Activated B cell treated with CpG ODN at 0.5 μM for 24 hours (primary cell): ENCODE results near the gene MAJIN. TPM values are rescaled to one million over a fixed set of nuclear protein-coding genes. Genes with fewer than 3 reads are reported as not detected.

Source experiments
- ATAC-seq: fragments of 200-7000 bp; cut with Tn5 transposase; one replicate; pipeline ENCODE4 v1.10.0; 2021; ENCODE audit warnings: low read depth, mild to moderate bottlenecking, moderate library complexity
- CTCF ChIA-PET: fragments of 350-600 bp; sonication (Branson Sonifier 250); formaldehyde crosslinking; loops from one replicate; lab custom pipeline; 2021; ENCODE audit warnings: antibody characterized with exemption; lab: Charles Lee
- POLR2A ChIA-PET: fragments of 350-600 bp; sonication (Branson Sonifier 250); formaldehyde crosslinking; loops from one replicate; lab custom pipeline; 2021; ENCODE audit warnings: antibody characterized with exemption; lab: Charles Lee
- DNase-seq: peaks from one replicate; pipeline ENCODE4 v3.0.0; 2022
- H3K27ac Mint-ChIP-seq: one replicate; pipeline ENCODE4 v1.8.0; 2020; ENCODE audit warnings: mixed read lengths
- H3K27me3 Mint-ChIP-seq: one replicate; pipeline ENCODE4 v1.8.0; 2021; ENCODE audit warnings: mixed read lengths
- H3K36me3 Mint-ChIP-seq: one replicate; pipeline ENCODE4 v1.8.0; 2021; ENCODE audit warnings: low read depth, mixed read lengths
- H3K4me1 Mint-ChIP-seq: one replicate; pipeline ENCODE4 v1.8.0; 2021; ENCODE audit warnings: mixed read lengths
- H3K4me3 Mint-ChIP-seq: one replicate; pipeline ENCODE4 v1.8.0; 2020; ENCODE audit warnings: mild to moderate bottlenecking, mixed read lengths
- H3K9me3 Mint-ChIP-seq: one replicate; pipeline ENCODE4 v1.8.0; 2020; ENCODE audit warnings: mixed read lengths
- intact Hi-C: fragments of 100-400 bp; cut with micrococcal nuclease; formaldehyde crosslinking; loops from one replicate; pipeline ENCODE4 v1.15.1; 2024
- total RNA-seq: library from RNA; stranded (reverse); gene quantifications from 2 replicates; pipeline ENCODE4 v1.2.3, GENCODE V29; 2022
- TF ChIP-seq, protein P1 (sequence below): fragments of 200-600 bp; IDR thresholded peaks from one replicate; pipeline ENCODE4 v1.8.0; 2022; ENCODE audit warnings: antibody characterized with exemption, mild to moderate bottlenecking

MAJIN gene
- total RNA-seq, 1 donor from 2014 or later, result 0.20 TPM

DNA sequence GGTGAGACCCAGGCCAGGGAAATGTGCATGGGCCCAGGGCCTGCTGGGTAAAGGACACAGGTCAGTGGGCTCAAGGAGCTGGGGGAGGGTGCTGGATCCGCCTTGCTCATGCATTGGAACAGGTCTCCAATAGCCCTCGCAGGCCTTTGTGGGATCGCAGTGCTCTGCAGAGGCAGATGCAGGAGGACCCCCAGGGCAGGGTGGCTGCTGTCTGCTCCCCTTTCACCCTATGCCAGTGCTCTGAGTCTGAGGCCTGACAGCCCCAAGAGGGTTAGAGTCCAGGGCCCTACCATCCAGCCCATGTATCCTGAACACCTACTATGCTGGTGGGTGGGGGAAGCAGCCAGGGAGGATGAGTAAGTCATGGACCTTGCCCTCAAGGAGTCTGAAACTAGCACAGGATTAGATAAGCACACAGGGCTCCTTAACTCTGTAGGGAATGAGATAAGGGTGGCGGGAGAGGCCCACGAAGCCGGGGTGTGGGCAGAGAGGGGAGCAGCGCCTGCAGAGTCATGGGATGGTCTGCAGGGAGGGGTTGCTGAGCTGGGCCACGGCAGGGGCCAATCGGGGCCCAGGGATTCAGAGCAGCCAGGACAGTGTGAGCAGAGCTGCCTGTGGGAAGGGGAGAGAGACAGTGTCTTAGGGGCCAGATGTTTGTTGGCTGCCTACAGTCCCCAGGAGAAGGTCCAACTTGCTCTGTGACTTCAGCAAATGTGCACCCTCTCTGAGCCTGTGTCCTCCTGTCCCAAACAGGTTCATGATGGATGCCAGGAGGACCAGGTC, 83.0 kb downstream of the MAJIN start:
- Mint-ChIP-seq H3K27ac (no peak overlapping the region), H3K4me1 (peaks cover 45% of the 10 kb centered on the region), H3K36me3 (no peaks in the 10 kb centered on the region), H3K27me3 (no peaks in the 10 kb centered on the region), H3K9me3 (no peaks in the 10 kb centered on the region), H3K4me3 (no peak overlapping the region)
- ChIA-PET POLR2A (interaction anchor here (0.5 to 27.8 kb wide), 4 partner anchors 12 to 155 kb away, joined by 3 to 1194 read pairs (median 16); partner anchors contain the start of genes ARL2, CDC42BPG and EHD1), CTCF (interaction anchor here (0.9 to 13.0 kb wide), 3 partner anchors 16 to 43 kb away, joined by 9 to 310 read pairs (median 9); partner anchors contain the start of gene CDC42BPG)
- ATAC-seq, result no peak
- DNase-seq, result no peak
- intact Hi-C loops, result loop anchor here (1.0 kb wide), 3 partner anchors 11 to 42 kb away; partner anchors contain the start of gene EHD1
- TF ChIP-seq, protein P1, sequence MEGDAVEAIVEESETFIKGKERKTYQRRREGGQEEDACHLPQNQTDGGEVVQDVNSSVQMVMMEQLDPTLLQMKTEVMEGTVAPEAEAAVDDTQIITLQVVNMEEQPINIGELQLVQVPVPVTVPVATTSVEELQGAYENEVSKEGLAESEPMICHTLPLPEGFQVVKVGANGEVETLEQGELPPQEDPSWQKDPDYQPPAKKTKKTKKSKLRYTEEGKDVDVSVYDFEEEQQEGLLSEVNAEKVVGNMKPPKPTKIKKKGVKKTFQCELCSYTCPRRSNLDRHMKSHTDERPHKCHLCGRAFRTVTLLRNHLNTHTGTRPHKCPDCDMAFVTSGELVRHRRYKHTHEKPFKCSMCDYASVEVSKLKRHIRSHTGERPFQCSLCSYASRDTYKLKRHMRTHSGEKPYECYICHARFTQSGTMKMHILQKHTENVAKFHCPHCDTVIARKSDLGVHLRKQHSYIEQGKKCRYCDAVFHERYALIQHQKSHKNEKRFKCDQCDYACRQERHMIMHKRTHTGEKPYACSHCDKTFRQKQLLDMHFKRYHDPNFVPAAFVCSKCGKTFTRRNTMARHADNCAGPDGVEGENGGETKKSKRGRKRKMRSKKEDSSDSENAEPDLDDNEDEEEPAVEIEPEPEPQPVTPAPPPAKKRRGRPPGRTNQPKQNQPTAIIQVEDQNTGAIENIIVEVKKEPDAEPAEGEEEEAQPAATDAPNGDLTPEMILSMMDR, result no peak

DNA sequence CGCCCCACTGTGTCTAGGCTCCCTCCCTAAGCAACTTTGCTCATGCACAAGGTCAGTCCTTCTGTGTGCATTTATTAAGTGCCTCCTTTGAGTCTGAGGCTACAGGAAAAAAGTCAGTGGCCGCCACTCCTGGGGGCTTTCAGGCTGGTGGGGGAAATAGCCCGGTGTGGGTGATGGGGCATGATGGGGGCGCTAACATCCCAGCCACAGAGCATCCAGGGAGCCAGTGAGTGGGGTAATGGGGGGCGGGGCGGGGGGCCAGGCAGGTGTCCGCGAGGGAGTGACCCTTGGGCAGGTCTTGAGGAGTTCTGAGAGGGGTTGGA, 83.5 kb downstream of the MAJIN start:
- ATAC-seq (no peak), DNase-seq (no peak)
- Mint-ChIP-seq H3K36me3 (no peaks in the 10 kb centered on the region), H3K9me3 (no peaks in the 10 kb centered on the region), H3K27ac (peak overlapping the region; percentile 88), H3K4me3 (peak overlapping the region; percentile 80), H3K27me3 (no peaks in the 10 kb centered on the region), H3K4me1 (peaks cover 40% of the 10 kb centered on the region)
- POLR2A ChIA-PET, result interaction anchor here (1.0 to 27.8 kb wide), 5 partner anchors 11 to 126 kb away, joined by 3 to 1194 read pairs (median 6); partner anchors contain the start of genes ARL2, CDC42BPG, EHD1 and SF1
- CTCF ChIA-PET, result interaction anchor here (0.5 to 13.0 kb wide), 14 partner anchors 10 to 443 kb away, joined by 3 to 310 read pairs (median 8); partner anchors contain the start of genes CDC42BPG and EHD1
- intact Hi-C loops, result loop anchor here (1.0 kb wide), 3 partner anchors 10 to 41 kb away; partner anchors contain the start of gene EHD1
- TF ChIP-seq, protein P1, result no peak

Other genes starting within 250 kb of the MAJIN start
- gene NRXN2, start 248.9 kb downstream of the MAJIN start, total RNA-seq, result 0.54 and 0.73 TPM in 2 replicates
- gene RASGRP2, start 228.0 kb downstream of the MAJIN start, total RNA-seq, result 165 and 177 TPM in 2 replicates
- 3.2 and 4.8 TPM in 2 replicates for gene PYGM, start 212.1 kb downstream of the MAJIN start, total RNA-seq
- gene SF1, start 193.6 kb downstream of the MAJIN start, total RNA-seq, result 640 and 687 TPM in 2 replicates
- gene MAP4K2, start 168.9 kb downstream of the MAJIN start, total RNA-seq, result 69.1 and 73.6 TPM in 2 replicates
- gene MEN1, start 161.6 kb downstream of the MAJIN start, total RNA-seq, result 35.1 and 44.6 TPM in 2 replicates
- 2.2 and 3.7 TPM in 2 replicates for gene CDC42BPG, start 127.5 kb downstream of the MAJIN start, total RNA-seq
- gene EHD1, start 93.5 kb downstream of the MAJIN start, total RNA-seq, result 357 and 360 TPM in 2 replicates
- gene ATG2A, start 54.9 kb downstream of the MAJIN start, total RNA-seq, result 31.2 and 35.0 TPM in 2 replicates
- gene PPP2R5B, start 47.4 kb downstream of the MAJIN start, total RNA-seq, result 12.0 and 12.6 TPM in 2 replicates
- gene GPHA2, start 36.2 kb downstream of the MAJIN start, total RNA-seq, result 0.33 and 0.71 TPM in 2 replicates
- 0.07 and 0.24 TPM in 2 replicates for gene BATF2, start 24.9 kb upstream of the MAJIN start, total RNA-seq
- gene ARL2, start 42.1 kb upstream of the MAJIN start, total RNA-seq, result 65.6 and 79.4 TPM in 2 replicates
- 17.3 and 19.3 TPM in 2 replicates for gene SNX15, start 55.3 kb upstream of the MAJIN start, total RNA-seq
- gene SAC3D1, start 69.1 kb upstream of the MAJIN start, total RNA-seq, result 3.8 and 5.4 TPM in 2 replicates
- gene NAALADL1, start 86.4 kb upstream of the MAJIN start, total RNA-seq, result 11.3 and 13.4 TPM in 2 replicates
- 2.6 and 3.4 TPM in 2 replicates for gene CDCA5, start 111.9 kb upstream of the MAJIN start, total RNA-seq
- 35.7 and 36.6 TPM in 2 replicates for gene ZFPL1, start 112.1 kb upstream of the MAJIN start, total RNA-seq
- 224 and 243 TPM in 2 replicates for gene VPS51, start 124.1 kb upstream of the MAJIN start, total RNA-seq
- gene TM7SF2, start 139.8 kb upstream of the MAJIN start, total RNA-seq, result 24.6 and 25.4 TPM in 2 replicates
- 11.3 and 13.4 TPM in 2 replicates for gene ZNHIT2, start 145.6 kb upstream of the MAJIN start, total RNA-seq
- gene FAU, start 150.0 kb upstream of the MAJIN start, total RNA-seq, result 1,416 and 1,501 TPM in 2 replicates
- 60.0 and 62.4 TPM in 2 replicates for gene MRPL49, start 150.2 kb upstream of the MAJIN start, total RNA-seq
- gene SYVN1, start 162.4 kb upstream of the MAJIN start, total RNA-seq, result 232 and 238 TPM in 2 replicates
- gene SPDYC, start 198.1 kb upstream of the MAJIN start, total RNA-seq, result not detected in 2 replicates
- gene CAPN1, start 209.8 kb upstream of the MAJIN start, total RNA-seq, result 239 and 260 TPM in 2 replicates